Measurements from ENCODE around the gene GANC. TPM values are rescaled to one million over a fixed set of nuclear protein-coding genes. Genes with fewer than 3 reads are reported as not detected.

Gene GANC
- total and polyA plus RNA-seq, 2 experiments from 2014 or later: 7.4 to 12.6 TPM

DNA sequence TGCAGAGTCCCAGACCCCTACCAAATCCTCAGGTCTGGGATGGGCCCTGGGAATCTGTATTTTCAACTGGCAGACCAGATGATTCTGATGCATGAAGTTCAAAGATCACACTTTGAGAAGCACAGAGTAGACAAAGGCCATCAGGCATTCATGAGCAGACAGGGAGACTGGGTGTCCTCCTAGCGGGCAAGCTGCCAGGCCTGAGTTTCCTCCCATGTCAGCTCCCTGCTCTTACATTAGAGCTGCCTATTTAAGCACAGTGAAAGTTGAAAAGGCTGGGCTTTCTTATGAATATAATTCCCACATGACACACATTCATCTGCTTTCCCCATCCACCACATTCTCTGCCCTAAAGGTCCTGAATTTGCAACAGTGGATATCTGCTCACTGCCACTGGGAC is 100.3 kb downstream of the GANC start:
- Histone ChIP-seq H2AFZ (no peak overlapping the region), H3K27me3 (ENCODE audit: insufficient read depth) (no peaks in the 10 kb centered on the region), H3K27ac (ENCODE audit: low read depth) (no peak overlapping the region), H3K4me3 (no peak overlapping the region), H3K4me1 (ENCODE audit: insufficient read depth) (no peaks in the 10 kb centered on the region), H3K9me2 (ENCODE audit: insufficient read depth) (0 out of 2 replicates have a peak, but pooled peaks cover 2% of the 10 kb centered on the region), H3K4me2 (no peak overlapping the region), H3K36me3 (ENCODE audit: insufficient read depth) (no peaks in the 10 kb centered on the region; the same call in 1 of the 2 replicates), H4K20me1 (replicated peaks; ENCODE audit: insufficient read depth) (no peaks in the 10 kb centered on the region), H3K79me2 (replicated peaks; ENCODE audit: insufficient read depth) (no peaks in the 10 kb centered on the region), H3F3A (replicated peaks; ENCODE audit: low read depth) (no peaks in the 10 kb centered on the region)
- DNase-seq (ENCODE audit: low spot score): no peak
- Mint-ChIP-seq H3K27ac (no peak overlapping the region), H3K4me1 (no peaks in the 10 kb centered on the region), H3K27me3 (ENCODE audit: insufficient read depth, low read depth, poor library complexity) (peaks cover 6% of the 10 kb centered on the region), H3K4me3 (no peak overlapping the region), H3K9me3 (peaks cover 31% of the 10 kb centered on the region), H3K36me3 (ENCODE audit: low read depth) (peaks cover 19% of the 10 kb centered on the region)
- TF ChIP-seq STAT1 (IDR thresholded peaks at IDR 0.05; ENCODE audit: unreplicated experiment): no peak
- TF ChIP-seq NANOG (IDR thresholded peaks at IDR 0.05; ENCODE audit: borderline replicate concordance): no peak
- TF ChIP-seq, protein P1, sequence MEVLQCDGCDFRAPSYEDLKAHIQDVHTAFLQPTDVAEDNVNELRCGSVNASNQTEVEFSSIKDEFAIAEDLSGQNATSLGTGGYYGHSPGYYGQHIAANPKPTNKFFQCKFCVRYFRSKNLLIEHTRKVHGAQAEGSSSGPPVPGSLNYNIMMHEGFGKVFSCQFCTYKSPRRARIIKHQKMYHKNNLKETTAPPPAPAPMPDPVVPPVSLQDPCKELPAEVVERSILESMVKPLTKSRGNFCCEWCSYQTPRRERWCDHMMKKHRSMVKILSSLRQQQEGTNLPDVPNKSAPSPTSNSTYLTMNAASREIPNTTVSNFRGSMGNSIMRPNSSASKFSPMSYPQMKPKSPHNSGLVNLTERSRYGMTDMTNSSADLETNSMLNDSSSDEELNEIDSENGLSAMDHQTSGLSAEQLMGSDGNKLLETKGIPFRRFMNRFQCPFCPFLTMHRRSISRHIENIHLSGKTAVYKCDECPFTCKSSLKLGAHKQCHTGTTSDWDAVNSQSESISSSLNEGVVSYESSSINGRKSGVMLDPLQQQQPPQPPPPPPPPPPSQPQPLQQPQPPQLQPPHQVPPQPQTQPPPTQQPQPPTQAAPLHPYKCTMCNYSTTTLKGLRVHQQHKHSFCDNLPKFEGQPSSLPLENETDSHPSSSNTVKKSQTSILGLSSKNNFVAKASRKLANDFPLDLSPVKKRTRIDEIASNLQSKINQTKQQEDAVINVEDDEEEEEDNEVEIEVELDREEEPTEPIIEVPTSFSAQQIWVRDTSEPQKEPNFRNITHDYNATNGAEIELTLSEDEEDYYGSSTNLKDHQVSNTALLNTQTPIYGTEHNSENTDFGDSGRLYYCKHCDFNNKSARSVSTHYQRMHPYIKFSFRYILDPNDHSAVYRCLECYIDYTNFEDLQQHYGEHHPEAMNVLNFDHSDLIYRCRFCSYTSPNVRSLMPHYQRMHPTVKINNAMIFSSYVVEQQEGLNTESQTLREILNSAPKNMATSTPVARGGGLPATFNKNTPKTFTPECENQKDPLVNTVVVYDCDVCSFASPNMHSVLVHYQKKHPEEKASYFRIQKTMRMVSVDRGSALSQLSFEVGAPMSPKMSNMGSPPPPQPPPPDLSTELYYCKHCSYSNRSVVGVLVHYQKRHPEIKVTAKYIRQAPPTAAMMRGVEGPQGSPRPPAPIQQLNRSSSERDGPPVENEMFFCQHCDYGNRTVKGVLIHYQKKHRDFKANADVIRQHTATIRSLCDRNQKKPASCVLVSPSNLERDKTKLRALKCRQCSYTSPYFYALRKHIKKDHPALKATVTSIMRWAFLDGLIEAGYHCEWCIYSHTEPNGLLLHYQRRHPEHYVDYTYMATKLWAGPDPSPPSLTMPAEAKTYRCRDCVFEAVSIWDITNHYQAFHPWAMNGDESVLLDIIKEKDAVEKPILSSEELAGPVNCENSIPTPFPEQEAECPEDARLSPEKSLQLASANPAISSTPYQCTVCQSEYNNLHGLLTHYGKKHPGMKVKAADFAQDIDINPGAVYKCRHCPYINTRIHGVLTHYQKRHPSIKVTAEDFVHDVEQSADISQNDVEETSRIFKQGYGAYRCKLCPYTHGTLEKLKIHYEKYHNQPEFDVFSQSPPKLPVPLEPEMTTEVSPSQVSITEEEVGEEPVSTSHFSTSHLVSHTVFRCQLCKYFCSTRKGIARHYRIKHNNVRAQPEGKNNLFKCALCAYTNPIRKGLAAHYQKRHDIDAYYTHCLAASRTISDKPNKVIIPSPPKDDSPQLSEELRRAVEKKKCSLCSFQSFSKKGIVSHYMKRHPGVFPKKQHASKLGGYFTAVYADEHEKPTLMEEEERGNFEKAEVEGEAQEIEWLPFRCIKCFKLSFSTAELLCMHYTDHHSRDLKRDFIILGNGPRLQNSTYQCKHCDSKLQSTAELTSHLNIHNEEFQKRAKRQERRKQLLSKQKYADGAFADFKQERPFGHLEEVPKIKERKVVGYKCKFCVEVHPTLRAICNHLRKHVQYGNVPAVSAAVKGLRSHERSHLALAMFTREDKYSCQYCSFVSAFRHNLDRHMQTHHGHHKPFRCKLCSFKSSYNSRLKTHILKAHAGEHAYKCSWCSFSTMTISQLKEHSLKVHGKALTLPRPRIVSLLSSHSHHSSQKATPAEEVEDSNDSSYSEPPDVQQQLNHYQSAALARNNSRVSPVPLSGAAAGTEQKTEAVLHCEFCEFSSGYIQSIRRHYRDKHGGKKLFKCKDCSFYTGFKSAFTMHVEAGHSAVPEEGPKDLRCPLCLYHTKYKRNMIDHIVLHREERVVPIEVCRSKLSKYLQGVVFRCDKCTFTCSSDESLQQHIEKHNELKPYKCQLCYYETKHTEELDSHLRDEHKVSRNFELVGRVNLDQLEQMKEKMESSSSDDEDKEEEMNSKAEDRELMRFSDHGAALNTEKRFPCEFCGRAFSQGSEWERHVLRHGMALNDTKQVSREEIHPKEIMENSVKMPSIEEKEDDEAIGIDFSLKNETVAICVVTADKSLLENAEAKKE (CRISPR knock-in tag; IDR thresholded peaks at IDR 0.05): no peak
- no peak for ATAC-seq

- H3K79me2 ChIP-seq (replicated peaks; ENCODE audit: insufficient read depth): no peaks in the 10 kb centered on the region
- TF ChIP-seq STAT1 (IDR thresholded peaks at IDR 0.05; ENCODE audit: unreplicated experiment) (no peak), CTCF (conservative IDR thresholded peaks at IDR 0.05; ENCODE audit: low read depth in 2 of 2) (no peak)
- TF ChIP-seq, protein P1 (CRISPR knock-in tag; IDR thresholded peaks at IDR 0.05): no peak
These were observed 100.9 kb downstream of the GANC start for GRCh38 chr15:42373936-42374335.

More at GRCh38 chr15:42373936-42374335, 100.9 kb downstream of the GANC start:
- Histone ChIP-seq H3K27ac (ENCODE audit: low read depth) (no peak overlapping the region), H3K36me3 (ENCODE audit: insufficient read depth) (no peaks in the 10 kb centered on the region; the same call in 1 of the 2 replicates), H4K20me1 (replicated peaks; ENCODE audit: insufficient read depth) (no peaks in the 10 kb centered on the region), H3K4me2 (no peak overlapping the region), H3F3A (replicated peaks; ENCODE audit: low read depth) (no peaks in the 10 kb centered on the region), H2AFZ (no peak overlapping the region), H3K4me1 (ENCODE audit: insufficient read depth) (no peaks in the 10 kb centered on the region), H3K4me3 (no peak overlapping the region), H3K9me2 (ENCODE audit: insufficient read depth) (0 out of 2 replicates have a peak, but pooled peaks cover 2% of the 10 kb centered on the region), H3K27me3 (ENCODE audit: insufficient read depth) (no peaks in the 10 kb centered on the region)
- ATAC-seq: no peak
- Mint-ChIP-seq H3K4me3 (no peak overlapping the region), H3K27me3 (ENCODE audit: insufficient read depth, low read depth, poor library complexity) (peaks cover 6% of the 10 kb centered on the region), H3K4me1 (no peaks in the 10 kb centered on the region), H3K27ac (no peak overlapping the region), H3K9me3 (peaks cover 32% of the 10 kb centered on the region), H3K36me3 (ENCODE audit: low read depth) (peaks cover 23% of the 10 kb centered on the region)
- no peak for DNase-seq (ENCODE audit: low spot score)

All from GM23338 (cell line).